ENCODE results near the gene WASL.

- TF ChIP-seq GATA2 (IDR thresholded peaks at IDR 0.05; ENCODE audit: low read depth, low read length) (no peak), GATA3 (IDR thresholded peaks at IDR 0.05; ENCODE audit: low read depth, low read length) (no peak)
These were observed 101.6 kb downstream of the WASL start for GRCh38 chr7:123647106-123647730.
